Tibial nerve (tissue), 3 donors: ENCODE measurements around the gene TRPC6.

Source experiments
- EP300 ChIP-seq, 2 donors: sonication (generic); formaldehyde crosslinking; IDR thresholded peaks; one replicate each; pipeline ENCODE4 v1.6.1; 2017; ENCODE audit warnings: antibody characterized with exemption in 2 of 2, mild to moderate bottlenecking in 1 of 2
- POLR2A ChIP-seq, 2 donors: fragments of 450-650 bp; IDR thresholded peaks; one replicate each; pipeline ENCODE4 v1.6.1; 2017; ENCODE audit warnings: antibody characterized with exemption in 2 of 2, mild to moderate bottlenecking in 2 of 2, moderate library complexity in 2 of 2

DNA sequence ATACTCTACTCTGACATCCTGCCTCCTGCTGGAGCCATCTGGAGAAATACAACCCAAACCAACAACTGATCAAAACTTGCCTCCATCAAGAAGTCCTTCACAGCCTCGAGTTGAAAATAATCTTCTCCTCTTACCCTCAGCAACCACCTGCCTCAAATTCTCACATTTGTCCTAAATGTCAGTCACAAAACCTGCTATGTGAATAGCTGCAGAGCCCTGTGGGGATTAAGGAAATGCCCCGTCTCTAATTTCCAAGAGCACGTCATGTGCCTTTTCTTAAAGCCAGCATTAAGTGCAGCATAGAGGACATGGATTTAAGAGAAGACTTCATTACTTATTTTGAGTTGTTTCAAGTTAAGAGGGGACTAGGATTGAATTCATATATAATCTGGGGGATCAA is 105.9 kb downstream of the TRPC6 start:
- TF ChIP-seq EP300 (IDR thresholded peaks at IDR 0.05) (no peak), POLR2A (IDR thresholded peaks at IDR 0.05) (no peak)
